GM23338 (cell line): ENCODE measurements around the gene CBX8. TPM values are rescaled to one million over a fixed set of nuclear protein-coding genes. Genes with fewer than 3 reads are reported as not detected.

Experiments used
- ATAC-seq: fragments of 200-7000 bp; cut with Tn5 transposase; 3 replicates; pipeline ENCODE4 v1.9.1; 2020
- DNase-seq: peaks from one replicate; pipeline ENCODE4 v3.0.0-alpha.2; 2015; ENCODE audit warnings: low spot score
- H2AFZ ChIP-seq: fragments of 200-600 bp; sonication (generic); 2 replicates; pipeline ENCODE4 v1.8.0; 2016; ENCODE audit warnings: antibody characterized with exemption, mild to moderate bottlenecking, moderate library complexity
- H3F3A ChIP-seq: fragments of 200-600 bp; sonication (generic); replicated peaks from 2 replicates; pipeline ENCODE4 v1.8.0; 2017; ENCODE audit warnings: antibody characterized with exemption, mixed run types, low read depth
- H3K27ac ChIP-seq: fragments of 200-600 bp; sonication (generic); 2 replicates; pipeline ENCODE4 v1.6.1; 2016; ENCODE audit warnings: low read depth
- H3K27me3 ChIP-seq: fragments of 200-600 bp; sonication (generic); 2 replicates; pipeline ENCODE4 v1.8.0; 2016; ENCODE audit warnings: mild to moderate bottlenecking, mixed run types, moderate library complexity; ENCODE audit not compliant: insufficient read depth
- H3K36me3 ChIP-seq: fragments of 200-600 bp; sonication (generic); 2 replicates; pipeline ENCODE4 v1.8.0; 2016; ENCODE audit warnings: mild to moderate bottlenecking; ENCODE audit not compliant: insufficient read depth
- H3K4me1 ChIP-seq: fragments of 200-600 bp; sonication (generic); 2 replicates; pipeline ENCODE4 v1.8.0; 2016; ENCODE audit warnings: mild to moderate bottlenecking, moderate library complexity; ENCODE audit not compliant: insufficient read depth
- H3K4me2 ChIP-seq: fragments of 200-600 bp; sonication (generic); 2 replicates; pipeline ENCODE4 v1.7.1; 2017; ENCODE audit warnings: mixed run types
- H3K4me3 ChIP-seq: fragments of 200-600 bp; sonication (generic); 2 replicates; pipeline ENCODE4 v1.6.1; 2016; ENCODE audit warnings: mixed run types
- H3K79me2 ChIP-seq: fragments of 200-600 bp; sonication (generic); replicated peaks from 2 replicates; pipeline ENCODE4 v1.8.0; 2017; ENCODE audit warnings: mild to moderate bottlenecking; ENCODE audit not compliant: insufficient read depth
- H3K9me2 ChIP-seq: fragments of 200-600 bp; sonication (generic); 2 replicates; pipeline ENCODE4 v1.8.0; 2017; ENCODE audit not compliant: insufficient read depth
- H4K20me1 ChIP-seq: fragments of 200-600 bp; sonication (generic); replicated peaks from 2 replicates; pipeline ENCODE4 v1.8.0; 2017; ENCODE audit warnings: mild to moderate bottlenecking; ENCODE audit not compliant: insufficient read depth
- H3K27ac Mint-ChIP-seq: 2 replicates; pipeline ENCODE4 v1.8.0; 2020; ENCODE audit warnings: inconsistent platforms, mild to moderate bottlenecking, moderate library complexity, mixed read lengths
- H3K27me3 Mint-ChIP-seq: 3 replicates; pipeline ENCODE4 v1.8.0; 2022; ENCODE audit warnings: low read depth, mild to moderate bottlenecking, moderate library complexity, mixed read lengths, inconsistent platforms; ENCODE audit not compliant: insufficient read depth, poor library complexity
- H3K36me3 Mint-ChIP-seq: 3 replicates; pipeline ENCODE4 v1.8.0; 2021; ENCODE audit warnings: low read depth, mild to moderate bottlenecking, inconsistent platforms, moderate library complexity, mixed read lengths
- H3K4me1 Mint-ChIP-seq: 3 replicates; pipeline ENCODE4 v1.8.0; 2020; ENCODE audit warnings: mild to moderate bottlenecking, inconsistent platforms, mixed read lengths
- H3K4me3 Mint-ChIP-seq: 3 replicates; pipeline ENCODE4 v1.8.0; 2021; ENCODE audit warnings: moderate library complexity, mild to moderate bottlenecking, inconsistent platforms, mixed read lengths
- H3K9me3 Mint-ChIP-seq: 3 replicates; pipeline ENCODE4 v1.8.0; 2020; ENCODE audit warnings: moderate library complexity, mild to moderate bottlenecking, inconsistent platforms, mixed read lengths
- CREB1 ChIP-seq: fragments of 250-450 bp; sonication (Bioruptor Pico); IDR thresholded peaks from 2 replicates; pipeline ENCODE4 v1.5.0; 2020; ENCODE audit warnings: low read depth, mild to moderate bottlenecking, moderate library complexity
- EZH2 ChIP-seq: fragments of 200-600 bp; sonication (generic); IDR thresholded peaks from one replicate; pipeline ENCODE4 v1.8.0; 2017; ENCODE audit warnings: antibody characterized with exemption, mild to moderate bottlenecking, low read depth; ENCODE audit not compliant: unreplicated experiment
- JUNB ChIP-seq: IDR thresholded peaks from one replicate; pipeline ENCODE4 v1.6.1; 2016; ENCODE audit warnings: antibody characterized with exemption; ENCODE audit not compliant: unreplicated experiment
- NANOG ChIP-seq: IDR thresholded peaks from 2 replicates; pipeline ENCODE4 v1.6.1; 2016; ENCODE audit warnings: antibody characterized with exemption, borderline replicate concordance
- REST ChIP-seq: IDR thresholded peaks from one replicate; pipeline ENCODE4 v1.6.1; 2018; ENCODE audit warnings: antibody characterized with exemption; ENCODE audit not compliant: unreplicated experiment
- STAT1 ChIP-seq: IDR thresholded peaks from one replicate; pipeline ENCODE4 v1.6.1; 2016; ENCODE audit warnings: antibody characterized with exemption; ENCODE audit not compliant: unreplicated experiment
- ZNF114 ChIP-seq: fragments of 250-450 bp; sonication (Bioruptor Pico); IDR thresholded peaks from 2 replicates; pipeline ENCODE4 v1.5.0; 2020; ENCODE audit warnings: mild to moderate bottlenecking, moderate library complexity
- ZNF462 ChIP-seq: fragments of 250-450 bp; sonication (Bioruptor Pico); IDR thresholded peaks from 2 replicates; pipeline ENCODE4 v1.5.0; 2020; ENCODE audit warnings: mild to moderate bottlenecking, moderate library complexity
- polyA plus RNA-seq: library from polyadenylated mRNA; unstranded; fragments of >200 nt; fragmentation: Nextera tagmentation; extraction: Ambion mirVana; gene quantifications from 2 replicates; pipeline ENCODE4 v1.2.1, GENCODE V29; 2016
- total RNA-seq: library from RNA; depleted of rRNA; stranded (reverse); fragments of >200 nt; shearing (Covaris generic); gene quantifications from 2 replicates; pipeline ENCODE4 v1.2.3, GENCODE V29; 2014

Gene CBX8
- total and polyA plus RNA-seq, 2 experiments from 2014 or later, result 1.0 to 1.3 TPM

GRCh38 chr17:79824234-79824633, 27.4 kb upstream of the CBX8 start (continued):
- TF ChIP-seq ZNF114 (CRISPR knock-in tag) (no peak), JUNB (no peak), REST (no peak)

- Mint-ChIP-seq H3K4me3 (no peak overlapping the region), H3K27me3 (peaks cover 73% of the 10 kb centered on the region), H3K36me3 (peaks cover 4% of the 10 kb centered on the region; the same call in 1 of the 3 replicates), H3K4me1 (peaks cover 11% of the 10 kb centered on the region), H3K27ac (no peak overlapping the region), H3K9me3 (peaks cover 7% of the 10 kb centered on the region; the same call in 2 of the 3 replicates)
- Histone ChIP-seq H3K27me3 (peaks cover 91% of the 10 kb centered on the region), H2AFZ (no peak overlapping the region), H3K36me3 (no peaks in the 10 kb centered on the region), H3K27ac (no peak overlapping the region), H3K4me2 (no peak overlapping the region), H3K4me3 (no peak overlapping the region), H3F3A (0 out of 2 replicates have a peak, but pooled peaks cover 13% of the 10 kb centered on the region), H3K9me2 (no peaks in the 10 kb centered on the region), H3K79me2 (no peaks in the 10 kb centered on the region), H4K20me1 (no peaks in the 10 kb centered on the region), H3K4me1 (no peaks in the 10 kb centered on the region)
- no peak for DNase-seq
- ATAC-seq, result no peak
- no peak for TF ChIP-seq STAT1
- TF ChIP-seq EZH2, result peak; percentile 35
- TF ChIP-seq ZNF462 (CRISPR knock-in tag), result no peak
- no peak for TF ChIP-seq NANOG
- no peak for TF ChIP-seq CREB1
- TF ChIP-seq REST, result no peak
These were observed 25.8 kb upstream of the CBX8 start for GRCh38 chr17:79822583-79823124.
